H9 (cell line): Measurements from ENCODE around the gene KAT7. TPM values are rescaled to one million over a fixed set of nuclear protein-coding genes. Genes with fewer than 3 reads are reported as not detected.

Experiments
- DNase-seq: peaks from one replicate; pipeline ENCODE4 v3.0.0-alpha.2; 2017
- H2AFZ ChIP-seq: one replicate; pipeline ENCODE4 v1.6.1; 2013; ENCODE audit warnings: mild to moderate bottlenecking, low read length, control low read depth, moderate library complexity
- H2AK5ac ChIP-seq: 2 replicates; pipeline ENCODE4 v1.6.1; 2013; ENCODE audit warnings: low read length, control low read depth, mixed read lengths; ENCODE audit not compliant: insufficient read length
- H2BK120ac ChIP-seq: one replicate; pipeline ENCODE4 v1.6.1; 2013; ENCODE audit warnings: low read depth, mild to moderate bottlenecking, low read length, control low read depth, inconsistent platforms; ENCODE audit not compliant: poor library complexity, severe bottlenecking
- H2BK12ac ChIP-seq: 2 replicates; pipeline ENCODE4 v1.6.1; 2013; ENCODE audit warnings: low read length, control low read depth, mixed read lengths, low read depth; ENCODE audit not compliant: insufficient read length
- H2BK15ac ChIP-seq: 2 replicates; pipeline ENCODE4 v1.6.1; 2013; ENCODE audit warnings: low read depth, low read length, control low read depth
- H2BK20ac ChIP-seq: one replicate; pipeline ENCODE4 v1.6.1; 2013; ENCODE audit warnings: low read depth, mild to moderate bottlenecking, low read length, control low read depth, inconsistent platforms; ENCODE audit not compliant: poor library complexity, severe bottlenecking
- H2BK5ac ChIP-seq: 2 replicates; pipeline ENCODE4 v1.6.1; 2013; ENCODE audit warnings: low read length, control low read depth, mixed read lengths; ENCODE audit not compliant: insufficient read length
- H3K14ac ChIP-seq: 2 replicates; pipeline ENCODE4 v1.6.1; 2013; ENCODE audit warnings: low read length, control low read depth; ENCODE audit not compliant: insufficient read depth
- H3K18ac ChIP-seq: 2 replicates; pipeline ENCODE4 v1.6.1; 2013; ENCODE audit warnings: low read depth, mild to moderate bottlenecking, mixed read lengths, low read length, control low read depth; ENCODE audit not compliant: insufficient read length
- H3K23ac ChIP-seq: 2 replicates; pipeline ENCODE4 v1.6.1; 2013; ENCODE audit warnings: low read length, control low read depth, mixed read lengths, low read depth; ENCODE audit not compliant: insufficient read length
- H3K23me2 ChIP-seq: 2 replicates; pipeline ENCODE4 v1.6.1; 2013; ENCODE audit warnings: low read depth, mild to moderate bottlenecking, mixed read lengths, low read length, control low read depth; ENCODE audit not compliant: insufficient read length, poor library complexity, severe bottlenecking
- H3K27ac ChIP-seq: 2 replicates; pipeline ENCODE4 v1.5.1; 2013; ENCODE audit warnings: low read length, control low read depth, mixed read lengths, low read depth; ENCODE audit not compliant: insufficient read length
- H3K27me3 ChIP-seq: 2 replicates; pipeline ENCODE4 v1.6.1; 2013; ENCODE audit warnings: low read length, control low read depth, inconsistent platforms; ENCODE audit not compliant: insufficient read depth
- H3K4ac ChIP-seq: 2 replicates; pipeline ENCODE4 v1.6.1; 2013; ENCODE audit warnings: low read depth, mild to moderate bottlenecking, control low read depth, inconsistent platforms, low read length, moderate library complexity
- H3K4me1 ChIP-seq: 2 replicates; pipeline ENCODE4 v1.6.1; 2013; ENCODE audit warnings: low read length, control low read depth, inconsistent platforms; ENCODE audit not compliant: insufficient read depth
- H3K4me2 ChIP-seq: 2 replicates; pipeline ENCODE4 v1.6.1; 2013; ENCODE audit warnings: low read length, control low read depth, mixed read lengths; ENCODE audit not compliant: insufficient read length, insufficient read depth
- H3K56ac ChIP-seq: 2 replicates; pipeline ENCODE4 v1.6.1; 2013; ENCODE audit warnings: low read depth, mild to moderate bottlenecking, mixed read lengths, low read length, control low read depth; ENCODE audit not compliant: insufficient read length
- H3K79me1 ChIP-seq: 2 replicates; pipeline ENCODE4 v1.6.1; 2013; ENCODE audit warnings: low read depth, mild to moderate bottlenecking, moderate library complexity, low read length, control low read depth, inconsistent platforms; ENCODE audit not compliant: insufficient read depth, poor library complexity, severe bottlenecking
- H3K79me2 ChIP-seq: 2 replicates; pipeline ENCODE4 v1.6.1; 2013; ENCODE audit warnings: low read length, control low read depth, inconsistent platforms; ENCODE audit not compliant: insufficient read depth
- H3K9ac ChIP-seq: 2 replicates; pipeline ENCODE4 v1.6.1; 2013; ENCODE audit warnings: low read length, control low read depth, mixed read lengths; ENCODE audit not compliant: insufficient read length; ENCODE audit errors: extremely low read depth
- H3K9me3 ChIP-seq: one replicate; pipeline ENCODE4 v1.6.1; 2013; ENCODE audit warnings: low read depth, low read length, inconsistent platforms; ENCODE audit not compliant: control insufficient read depth
- H3T11ph ChIP-seq: one replicate; pipeline ENCODE4 v1.6.1; 2013; ENCODE audit warnings: mild to moderate bottlenecking, low read length, control low read depth, inconsistent platforms
- H4K20me1 ChIP-seq: one replicate; pipeline ENCODE4 v1.6.1; 2013; ENCODE audit not compliant: control insufficient read depth, insufficient read length, insufficient read depth
- H4K5ac ChIP-seq: 2 replicates; pipeline ENCODE4 v1.6.1; 2013; ENCODE audit warnings: low read depth, mild to moderate bottlenecking, mixed read lengths, low read length, control low read depth; ENCODE audit not compliant: insufficient read length
- H4K8ac ChIP-seq: replicated peaks from 2 replicates; pipeline ENCODE4 v1.6.1; 2013; ENCODE audit warnings: low read length, control low read depth, mixed read lengths, low read depth; ENCODE audit not compliant: insufficient read length
- H4K91ac ChIP-seq: 2 replicates; pipeline ENCODE4 v1.6.1; 2013; ENCODE audit warnings: low read depth, mild to moderate bottlenecking, moderate library complexity, mixed read lengths, low read length, control low read depth; ENCODE audit not compliant: insufficient read length
- H3K27ac Mint-ChIP-seq, 3 experiments: 2 replicates in 2 of 3; 3 replicates in 1 of 3; pipeline ENCODE4 v1.8.0; 2020 to 2021; ENCODE audit warnings: mixed read lengths in 3 of 3, mild to moderate bottlenecking in 1 of 3, moderate library complexity in 1 of 3
- H3K27me3 Mint-ChIP-seq: 2 replicates; pipeline ENCODE4 v1.8.0; 2021; ENCODE audit warnings: low read depth, mild to moderate bottlenecking, moderate library complexity, mixed read lengths
- H3K36me3 Mint-ChIP-seq, 3 experiments: 2 replicates in 2 of 3; 3 replicates in 1 of 3; pipeline ENCODE4 v1.8.0; 2020 to 2021; ENCODE audit warnings: low read depth in 3 of 3, mixed read lengths in 3 of 3; ENCODE audit not compliant: insufficient read depth in 1 of 3
- H3K4me1 Mint-ChIP-seq, 2 experiments: 2 replicates each; pipeline ENCODE4 v1.8.0; 2020; ENCODE audit warnings: mixed read lengths in 2 of 2
- H3K4me3 Mint-ChIP-seq, 2 experiments: 2 replicates in 1 of 2; 3 replicates in 1 of 2; pipeline ENCODE4 v1.8.0; 2020 to 2021; ENCODE audit warnings: mild to moderate bottlenecking in 2 of 2, mixed read lengths in 2 of 2, moderate library complexity in 1 of 2
- H3K9me3 Mint-ChIP-seq, 2 experiments: 2 replicates in 1 of 2; 3 replicates in 1 of 2; pipeline ENCODE4 v1.8.0; 2020; ENCODE audit warnings: mild to moderate bottlenecking in 2 of 2, mixed read lengths in 2 of 2, moderate library complexity in 1 of 2
- WGBS: extraction: QIAGEN DNeasy Blood & Tissue Kit; methylation state at CpG from one replicate; pipeline ENCODE4 v1.1.7; 2013; ENCODE audit warnings: missing lambda C conversion rate, low lambda C conversion rate, mixed read lengths; ENCODE audit not compliant: insufficient read length; ENCODE audit errors: extremely low coverage; 5-methylcytosine and 5-hydroxymethylcytosine counted together
- total RNA-seq: library from RNA; stranded (reverse); gene quantifications from 2 replicates; pipeline ENCODE4 v1.2.1, GENCODE V29; 2021
- TF ChIP-seq, protein P1 (sequence below): fragments of 200-600 bp; sonication (generic); conservative IDR thresholded peaks from 3 replicates; pipeline ENCODE4 v1.8.0; 2021; ENCODE audit warnings: antibody characterized with exemption, mild to moderate bottlenecking

The KAT7 gene
- total RNA-seq, 1 experiment from 2014 or later, result 93.1 TPM

DNA sequence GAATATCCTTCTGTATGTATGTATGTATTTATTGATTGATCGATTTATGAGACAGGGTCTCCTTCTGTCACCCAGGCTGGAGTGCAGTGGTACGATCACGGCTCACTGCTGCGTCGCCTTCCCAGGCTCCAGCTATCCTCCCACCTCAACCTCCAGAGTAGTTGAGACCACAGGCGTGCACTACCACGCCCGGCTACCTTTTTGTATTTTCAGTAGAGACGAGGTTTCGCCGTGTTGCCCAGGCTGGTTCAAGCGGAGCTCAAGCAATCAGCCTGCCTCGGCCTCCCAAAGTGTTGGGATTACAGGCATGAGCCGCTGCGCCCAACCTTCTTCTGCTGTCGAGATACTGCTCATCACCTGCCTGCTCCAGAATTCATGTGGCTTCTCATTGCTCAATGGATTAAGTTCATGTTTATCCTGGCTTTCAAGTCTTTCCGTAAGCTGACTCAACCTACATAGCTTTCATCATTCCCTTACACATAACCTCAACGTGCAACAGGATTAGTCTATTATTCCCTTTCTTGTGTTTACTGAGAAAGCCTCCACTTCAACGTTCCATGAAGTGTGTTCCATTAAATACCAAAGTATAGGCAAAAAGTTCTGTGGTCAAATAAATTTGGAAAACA is 45.8 kb downstream of the KAT7 start:
- no peak overlapping the region for H2AFZ ChIP-seq
- no peak overlapping the region for H2BK120ac ChIP-seq
- H4K8ac ChIP-seq, result no peak overlapping the region
- no peak overlapping the region for H3K4ac ChIP-seq
- H3K27me3 ChIP-seq, result no peaks in the 10 kb centered on the region
- no peak overlapping the region for H3K27ac Mint-ChIP-seq
- no peak overlapping the region for H3K9ac ChIP-seq
- H3K23me2 ChIP-seq, result no peaks in the 10 kb centered on the region
- no peak overlapping the region for H4K91ac ChIP-seq
- no peak overlapping the region for H3K14ac ChIP-seq
- peaks cover 5% of the 10 kb centered on the region for H3K4me1 ChIP-seq
- H3K9me3 Mint-ChIP-seq, result no peaks in the 10 kb centered on the region; a peak in 1 of 5 replicates
- peaks cover 28 to 53% (median 29%) of the 10 kb centered on the region in 3 experiments; a peak in 6 of 7 replicates for H3K36me3 Mint-ChIP-seq
- H3K79me2 ChIP-seq, result no peaks in the 10 kb centered on the region
- no peak overlapping the region for H3K4me2 ChIP-seq
- no peak overlapping the region for H2BK5ac ChIP-seq
- H3K4me3 Mint-ChIP-seq, result no peak overlapping the region
- H3K56ac ChIP-seq, result no peak overlapping the region
- TF ChIP-seq, protein P1, sequence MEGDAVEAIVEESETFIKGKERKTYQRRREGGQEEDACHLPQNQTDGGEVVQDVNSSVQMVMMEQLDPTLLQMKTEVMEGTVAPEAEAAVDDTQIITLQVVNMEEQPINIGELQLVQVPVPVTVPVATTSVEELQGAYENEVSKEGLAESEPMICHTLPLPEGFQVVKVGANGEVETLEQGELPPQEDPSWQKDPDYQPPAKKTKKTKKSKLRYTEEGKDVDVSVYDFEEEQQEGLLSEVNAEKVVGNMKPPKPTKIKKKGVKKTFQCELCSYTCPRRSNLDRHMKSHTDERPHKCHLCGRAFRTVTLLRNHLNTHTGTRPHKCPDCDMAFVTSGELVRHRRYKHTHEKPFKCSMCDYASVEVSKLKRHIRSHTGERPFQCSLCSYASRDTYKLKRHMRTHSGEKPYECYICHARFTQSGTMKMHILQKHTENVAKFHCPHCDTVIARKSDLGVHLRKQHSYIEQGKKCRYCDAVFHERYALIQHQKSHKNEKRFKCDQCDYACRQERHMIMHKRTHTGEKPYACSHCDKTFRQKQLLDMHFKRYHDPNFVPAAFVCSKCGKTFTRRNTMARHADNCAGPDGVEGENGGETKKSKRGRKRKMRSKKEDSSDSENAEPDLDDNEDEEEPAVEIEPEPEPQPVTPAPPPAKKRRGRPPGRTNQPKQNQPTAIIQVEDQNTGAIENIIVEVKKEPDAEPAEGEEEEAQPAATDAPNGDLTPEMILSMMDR, result no peak
- H3K23ac ChIP-seq, result no peak overlapping the region
- H4K5ac ChIP-seq, result no peak overlapping the region
- no CpG with 5 or more reads among the region's 19 CpGs for WGBS
- no peak overlapping the region for H2BK15ac ChIP-seq
- no peak overlapping the region for H2AK5ac ChIP-seq
- no peak overlapping the region for H3K27ac ChIP-seq
- no peak overlapping the region for H3K18ac ChIP-seq
- H2BK20ac ChIP-seq, result no peak overlapping the region
- no peaks in the 10 kb centered on the region for H3K27me3 Mint-ChIP-seq
- no peaks in the 10 kb centered on the region for H3K79me1 ChIP-seq
- no peak for DNase-seq
- no peak overlapping the region for H3T11ph ChIP-seq
- no peaks in the 10 kb centered on the region for H4K20me1 ChIP-seq
- no peak overlapping the region for H2BK12ac ChIP-seq
- peaks cover 6 to 16% of the 10 kb centered on the region in 2 experiments for H3K4me1 Mint-ChIP-seq
- no peaks in the 10 kb centered on the region for H3K9me3 ChIP-seq
